GM23248 (cell line): ENCODE measurements around the gene RNASET2.

Experiments
- EZH2 ChIP-seq: fragments of 200-600 bp; sonication (generic); IDR thresholded peaks from 2 replicates; pipeline ENCODE4 v1.6.1; 2018; ENCODE audit warnings: antibody characterized with exemption, mild to moderate bottlenecking; ENCODE audit not compliant: insufficient read depth, poor library complexity, severe bottlenecking
- EZH2phosphoT487 ChIP-seq: fragments of 200-600 bp; sonication (generic); IDR thresholded peaks from 2 replicates; pipeline ENCODE4 v1.6.1; 2018; ENCODE audit warnings: antibody characterized with exemption, moderate library complexity, mild to moderate bottlenecking, low read depth; ENCODE audit not compliant: insufficient read depth

- TF ChIP-seq EZH2: no peak
- TF ChIP-seq EZH2phosphoT487: no peak
Measured at GRCh38 chr6:166977621-166978525, 21.5 kb upstream of the RNASET2 start.
